GM18951 (cell line): ENCODE data around the gene CHST10.
A peak's percentile ranks its signal among the peaks of the same experiment; 100 is the strongest.
"Not testable (repeated sequence)": the region's sequence is repeated elsewhere in the genome, so short reads cannot be mapped to it uniquely, and the experiment has no call there.

Experiments
- POLR2A ChIP-seq: IDR thresholded peaks from 4 replicates; pipeline ENCODE4 v1.6.1; 2011; ENCODE audit warnings: mild to moderate bottlenecking; ENCODE audit not compliant: insufficient read length, insufficient read depth; ENCODE audit errors: extremely low read depth
- in situ Hi-C: fragments of 300-500 bp; cut with MboI; formaldehyde crosslinking; loops from one replicate; pipeline ENCODE4 v1.12.0; 2022; ENCODE audit warnings: low sequenced_read_pairs, mixed read lengths, inconsistent platforms; ENCODE audit not compliant: unreplicated experiment

Gene CHST10, protein sequence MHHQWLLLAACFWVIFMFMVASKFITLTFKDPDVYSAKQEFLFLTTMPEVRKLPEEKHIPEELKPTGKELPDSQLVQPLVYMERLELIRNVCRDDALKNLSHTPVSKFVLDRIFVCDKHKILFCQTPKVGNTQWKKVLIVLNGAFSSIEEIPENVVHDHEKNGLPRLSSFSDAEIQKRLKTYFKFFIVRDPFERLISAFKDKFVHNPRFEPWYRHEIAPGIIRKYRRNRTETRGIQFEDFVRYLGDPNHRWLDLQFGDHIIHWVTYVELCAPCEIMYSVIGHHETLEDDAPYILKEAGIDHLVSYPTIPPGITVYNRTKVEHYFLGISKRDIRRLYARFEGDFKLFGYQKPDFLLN

DNA sequence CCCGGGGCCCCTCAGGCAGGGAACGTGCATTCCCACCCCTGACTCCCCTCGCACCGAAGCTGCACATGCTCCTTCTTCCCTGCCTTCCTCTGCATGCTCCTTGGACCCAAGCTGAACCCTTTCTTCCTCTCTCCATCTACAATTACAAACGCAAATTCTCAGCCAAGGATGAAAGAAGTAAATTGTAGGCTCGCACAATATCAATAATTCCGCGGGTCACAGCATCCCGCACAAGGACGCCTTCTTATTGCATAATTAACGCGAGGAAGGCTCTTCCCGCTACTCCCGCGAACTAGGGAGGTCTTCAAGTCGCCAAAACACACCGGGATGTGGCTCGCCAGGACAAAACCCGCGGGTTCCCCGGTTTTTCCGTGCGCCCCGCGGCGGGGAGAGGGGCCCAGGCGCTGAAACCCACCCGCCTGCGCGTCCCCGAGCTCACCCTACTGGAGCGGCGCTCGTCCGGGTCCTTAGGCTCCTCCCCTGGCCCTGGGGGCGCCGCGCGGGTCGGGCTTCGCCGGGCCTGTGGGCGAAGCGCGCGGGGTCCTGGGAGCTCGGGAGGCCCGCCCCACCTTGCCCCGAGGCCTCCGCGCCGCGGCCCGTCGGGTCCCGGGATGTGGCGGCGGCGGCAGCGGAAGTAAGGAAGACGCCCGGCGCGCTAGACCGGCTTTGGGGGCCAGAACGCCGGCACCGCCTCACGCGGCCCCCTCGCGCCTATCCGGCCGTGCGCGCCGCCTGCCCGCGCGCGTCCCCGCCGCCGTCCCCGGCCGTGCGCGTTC is at the start of gene CHST10:
Gene CHST10, minus strand, starts transcription at position 734 of the 776 bp plus-strand sequence. CDS start 10,993 bp downstream, outside the sequence.
- in situ Hi-C loops = no loop called here
- TF ChIP-seq POLR2A = peak; percentile 63

- in situ Hi-C loops = no loop called here
- TF ChIP-seq POLR2A = no peak
These were observed 43.5 kb upstream of the CHST10 start for GRCh38 chr2:100460904-100461530.

DNA sequence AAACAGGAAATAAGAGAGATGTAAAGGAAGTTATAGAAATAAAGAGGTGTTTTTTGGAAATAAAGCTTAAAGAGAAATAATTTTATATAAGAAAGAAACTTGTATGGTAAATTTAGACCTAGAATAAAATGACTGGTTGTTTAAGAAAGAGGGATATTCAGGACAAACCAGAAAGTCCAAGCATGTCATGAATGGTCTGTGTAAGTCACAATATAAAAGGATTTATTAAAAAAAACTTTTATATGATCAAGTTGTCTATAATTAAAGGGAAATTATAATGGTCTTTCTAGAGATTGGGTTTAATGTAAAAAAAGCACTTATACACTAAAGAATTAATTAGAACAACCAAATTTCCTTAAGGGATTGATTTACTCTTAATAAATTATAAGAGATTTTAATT is 38.9 kb upstream of the CHST10 start:
- in situ Hi-C loops = not testable (repeated sequence)

DNA sequence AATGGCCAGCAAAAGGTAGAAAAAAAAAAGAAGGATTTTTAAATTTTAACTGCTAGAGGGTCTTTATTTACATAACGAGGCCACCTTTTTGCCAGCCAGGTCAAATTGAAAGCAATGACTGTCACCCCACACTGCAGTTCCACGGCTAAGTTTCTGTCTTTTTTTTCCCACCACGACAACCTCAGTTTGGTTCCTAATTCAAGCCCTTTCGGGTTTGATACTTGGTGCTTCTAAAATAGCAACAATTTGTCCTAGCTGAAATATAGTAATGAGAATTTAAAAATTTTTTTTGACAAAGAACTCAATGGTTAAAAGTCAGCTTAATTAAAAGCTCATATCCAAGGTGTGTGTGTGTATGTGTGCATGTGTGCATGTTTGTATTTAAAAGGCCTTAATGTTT is 36.4 kb upstream of the CHST10 start:
- TF ChIP-seq POLR2A = no peak
- in situ Hi-C loops = no loop called here

DNA sequence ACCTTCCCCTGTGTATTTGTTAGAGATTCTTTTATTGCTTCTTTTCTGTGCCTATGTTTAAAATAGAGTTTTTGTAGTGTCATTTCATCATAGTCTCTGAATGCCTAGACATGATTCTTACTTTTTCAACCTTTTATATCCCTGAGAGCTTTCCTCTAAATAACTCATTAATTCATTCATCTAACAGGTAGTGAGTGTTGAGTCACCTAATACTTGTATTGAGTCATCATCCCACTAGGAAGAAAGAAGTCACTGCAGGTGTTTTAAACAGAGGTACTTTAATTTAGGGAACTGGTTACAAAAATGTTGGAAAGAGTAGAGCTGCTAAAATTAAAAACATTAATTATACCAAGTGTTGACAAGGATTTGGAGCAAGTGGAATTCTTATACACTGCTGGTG is 34.3 kb upstream of the CHST10 start:
- in situ Hi-C loops = no loop called here
- no peak for TF ChIP-seq POLR2A

- no peak for TF ChIP-seq POLR2A
- in situ Hi-C loops = no loop called here
These were observed 33.6 kb upstream of the CHST10 start for GRCh38 chr2:100451092-100451491.

- TF ChIP-seq POLR2A = no peak
- in situ Hi-C loops = no loop called here
These were observed 29.2 kb upstream of the CHST10 start for GRCh38 chr2:100446696-100447095.

DNA sequence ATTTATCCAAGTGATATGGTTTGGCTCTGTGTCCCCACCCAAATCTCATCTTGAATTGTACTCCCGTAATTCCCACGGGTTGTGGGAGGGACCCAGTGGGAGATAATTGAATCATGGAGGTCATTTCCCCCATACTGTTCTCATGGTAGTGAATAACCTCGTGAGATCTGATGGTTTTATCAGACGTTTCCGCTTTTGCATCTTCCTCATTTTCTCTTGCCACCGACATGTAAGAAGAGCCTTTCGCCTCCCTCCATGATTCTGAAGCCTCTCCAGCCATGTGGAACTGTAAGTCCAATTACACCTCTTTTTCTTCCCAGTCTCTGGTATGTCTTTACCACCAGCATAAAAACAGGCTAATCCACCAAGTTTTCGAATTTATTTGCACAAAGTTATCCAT is 20.3 kb upstream of the CHST10 start:
- TF ChIP-seq POLR2A = no peak
- in situ Hi-C loops = no loop called here

GRCh38 chr2:100429726-100430125 is 12.3 kb upstream of the CHST10 start:
- no peak for TF ChIP-seq POLR2A
- in situ Hi-C loops = no loop called here

DNA sequence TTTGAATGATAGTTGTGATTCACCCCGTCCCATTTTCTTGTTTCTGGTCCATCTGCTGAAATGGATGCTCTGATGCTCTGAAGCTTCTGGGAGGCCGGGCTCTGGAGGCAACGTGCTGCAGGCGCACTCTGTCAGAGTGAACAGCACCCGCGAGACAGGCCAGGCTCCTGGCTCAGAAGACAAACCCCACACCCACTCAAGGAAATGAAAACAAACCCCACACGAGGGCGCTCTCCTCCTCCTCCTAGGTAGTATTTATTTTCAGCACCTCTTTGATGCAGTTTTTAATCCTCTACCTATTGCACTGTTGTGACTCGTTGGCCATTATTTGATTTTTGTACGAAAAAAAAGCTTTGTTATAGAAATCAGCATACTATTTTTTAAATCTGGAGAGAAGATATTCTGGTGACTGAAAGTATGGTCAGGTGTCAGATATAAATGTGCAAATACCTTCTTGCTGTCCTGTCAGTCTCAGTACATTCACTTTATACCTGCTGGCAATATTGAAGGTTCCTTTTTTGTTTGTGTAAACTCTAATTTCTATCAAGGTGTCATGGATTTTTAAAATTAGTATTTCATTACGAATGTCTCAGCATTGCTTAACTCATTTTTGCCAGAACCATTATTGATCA is 10.3 kb upstream of the CHST10 start:
- in situ Hi-C loops = no loop called here
- TF ChIP-seq POLR2A = no peak

GRCh38 chr2:100427111-100427510 is 9.6 kb upstream of the CHST10 start:
- TF ChIP-seq POLR2A = no peak
- in situ Hi-C loops = no loop called here

- no peak for TF ChIP-seq POLR2A
- in situ Hi-C loops = no loop called here
These were observed 8.9 kb upstream of the CHST10 start for GRCh38 chr2:100426384-100426720.
